NOMO-1 treated with DMSO at 0.1 percent for 48 hours (cell line): Measurements from ENCODE around the gene SMARCA5.
A peak's percentile ranks its signal among the peaks of the same experiment; 100 is the strongest.

Experiments
- DNase-seq: peaks from one replicate; lab custom pipeline; 2025; ENCODE audit not compliant: unreplicated experiment; lab: John Stamatoyannopoulos, UW

SMARCA5 gene

DNA sequence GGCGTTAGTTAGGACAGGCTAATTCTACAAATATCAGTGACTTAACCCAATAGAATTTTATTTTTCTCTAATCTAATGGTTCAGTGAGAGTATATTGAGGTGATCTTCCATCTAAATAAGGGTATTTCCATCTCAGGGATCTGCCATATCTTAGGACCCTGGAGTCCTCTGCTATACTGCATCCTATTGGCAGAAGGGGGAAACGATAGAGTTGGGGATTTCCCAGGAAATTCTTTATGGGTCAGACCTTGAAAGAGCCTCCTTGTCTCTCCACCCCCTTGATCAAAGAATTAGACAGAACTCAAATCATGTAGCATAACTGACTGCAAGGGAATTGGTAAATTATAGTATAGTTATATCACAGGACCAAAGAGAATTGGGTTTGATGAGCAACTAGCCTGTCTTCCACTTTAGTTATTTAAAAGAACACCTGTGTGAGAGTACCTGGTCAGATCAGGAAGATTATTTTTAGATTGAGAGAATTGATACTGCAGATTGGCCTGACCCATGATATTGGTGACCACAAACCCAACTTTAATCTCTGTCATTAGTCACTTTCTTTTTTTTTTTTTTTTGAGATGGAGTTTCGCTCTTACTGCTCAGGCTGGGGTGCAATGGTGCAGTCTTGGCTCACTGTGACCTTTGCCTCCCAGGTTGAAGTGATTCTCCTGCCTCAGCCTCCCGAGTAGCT lies 25.6 kb downstream of the SMARCA5 start:
- DNase-seq, result no peak

DNA sequence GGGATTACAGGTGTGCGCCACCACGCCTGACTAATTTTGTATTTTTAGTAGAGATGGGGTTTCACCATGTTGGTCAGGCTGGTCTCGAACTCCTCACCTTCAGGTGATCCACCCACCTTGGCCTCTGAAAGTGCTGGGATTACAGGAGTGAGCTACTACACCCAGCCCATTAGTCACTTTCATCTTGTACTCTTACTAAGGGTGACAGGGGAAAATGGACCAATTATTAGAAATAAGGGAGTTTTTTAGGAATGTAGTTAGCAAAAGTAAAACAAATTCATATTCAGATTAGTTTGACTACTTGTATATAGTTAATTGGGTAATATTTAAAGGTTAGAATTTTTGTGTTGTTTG lies 26.1 kb downstream of the SMARCA5 start:
- no peak for DNase-seq

DNA sequence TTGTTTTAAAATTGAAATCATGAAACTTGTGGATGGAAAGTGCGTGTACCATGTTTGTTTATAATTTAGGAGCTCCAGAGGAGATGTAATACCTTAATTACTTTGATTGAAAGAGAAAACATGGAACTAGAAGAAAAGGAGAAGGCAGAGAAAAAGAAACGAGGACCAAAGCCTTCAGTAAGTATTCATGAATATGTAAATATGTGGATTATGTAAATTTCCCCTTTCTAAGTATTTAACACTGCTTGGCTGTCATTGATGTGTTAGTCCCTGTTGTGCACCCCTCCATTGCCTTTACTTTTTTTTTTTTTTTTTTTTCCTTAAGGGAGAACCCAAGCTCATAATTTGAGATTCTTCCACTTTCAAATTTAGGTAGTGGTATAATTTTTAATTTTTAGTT lies 36.4 kb downstream of the SMARCA5 start:
- DNase-seq, result no peak

DNA sequence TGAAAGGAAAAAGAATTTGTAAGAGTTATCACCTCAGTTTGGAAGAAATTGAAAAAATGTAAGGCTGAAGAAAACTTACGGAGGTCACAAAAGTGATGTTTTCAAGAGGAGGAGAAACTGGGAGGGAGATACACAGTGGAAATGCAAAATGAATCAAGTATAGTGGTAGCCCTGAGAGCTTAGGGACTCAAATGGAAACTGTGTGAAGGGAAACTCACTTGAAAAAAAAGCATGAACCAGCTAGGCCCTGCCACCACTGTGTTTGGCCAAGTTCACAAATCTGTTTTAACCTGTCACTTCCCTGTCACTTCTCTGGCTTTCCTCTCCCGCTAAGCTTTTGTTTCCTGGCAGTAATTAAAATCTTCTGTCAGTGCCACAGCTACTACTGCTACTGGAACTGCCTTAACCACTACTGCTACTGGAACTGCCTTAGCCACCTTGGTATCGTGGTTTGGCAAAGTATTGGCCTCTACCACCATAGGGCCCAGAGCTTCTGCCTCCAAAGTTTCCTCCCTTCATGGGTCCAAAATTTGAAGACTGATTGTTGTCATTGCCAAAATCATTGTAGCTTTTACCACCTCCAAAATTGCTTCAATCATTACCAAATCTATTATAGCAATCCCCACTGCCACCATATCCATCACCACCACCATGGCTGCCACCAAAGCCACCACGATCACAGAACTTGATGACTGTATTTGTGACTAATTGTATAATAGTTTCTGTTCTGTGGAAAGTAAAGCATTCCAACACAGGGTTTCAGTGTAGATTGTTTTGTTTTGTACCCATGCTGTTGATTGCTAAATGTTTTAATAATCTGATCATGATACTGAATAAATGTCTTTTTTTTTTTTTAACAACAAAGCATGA lies 41.5 kb downstream of the SMARCA5 start:
- DNase-seq, result no peak

DNA sequence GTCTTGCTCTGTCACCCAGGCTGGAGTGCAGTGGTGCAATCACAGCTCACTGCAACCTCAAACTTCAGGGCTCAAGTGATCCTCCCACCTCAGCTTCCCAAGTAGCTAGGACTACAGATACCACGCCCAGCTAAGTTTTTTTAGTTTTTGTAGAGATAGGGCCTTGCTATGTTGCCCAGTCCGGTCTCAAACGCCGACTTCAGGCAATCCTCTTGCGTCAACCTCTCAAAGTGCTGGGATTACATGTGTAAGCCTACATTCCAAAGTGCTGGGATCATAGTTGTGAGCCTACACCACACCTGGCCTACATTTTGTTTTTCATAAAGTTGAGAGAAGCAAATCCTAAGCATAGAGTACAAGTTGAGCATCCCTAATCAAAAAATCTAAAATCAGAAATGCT lies 42.2 kb downstream of the SMARCA5 start:
- no peak for DNase-seq

DNA sequence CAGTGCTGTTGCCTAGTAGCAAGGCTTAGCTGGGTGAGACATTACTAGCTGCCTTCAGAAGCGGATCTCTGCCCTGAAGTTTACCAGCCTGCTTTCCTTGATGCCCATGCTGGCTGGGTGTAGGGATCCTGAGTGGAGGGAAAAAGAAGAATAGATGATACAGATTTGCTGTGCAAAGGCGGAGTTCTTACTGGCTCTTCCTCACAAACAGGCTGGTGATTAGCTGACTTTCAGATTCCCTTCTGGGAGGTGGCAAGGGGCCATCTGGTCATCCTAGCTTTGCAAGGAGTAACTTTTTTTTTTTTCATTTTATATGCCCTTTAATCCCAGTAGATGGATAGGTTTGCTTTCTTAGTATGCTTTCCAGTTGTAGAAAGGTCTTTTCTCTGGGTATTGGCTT lies 44.8 kb downstream of the SMARCA5 start:
- no peak for DNase-seq

DNA sequence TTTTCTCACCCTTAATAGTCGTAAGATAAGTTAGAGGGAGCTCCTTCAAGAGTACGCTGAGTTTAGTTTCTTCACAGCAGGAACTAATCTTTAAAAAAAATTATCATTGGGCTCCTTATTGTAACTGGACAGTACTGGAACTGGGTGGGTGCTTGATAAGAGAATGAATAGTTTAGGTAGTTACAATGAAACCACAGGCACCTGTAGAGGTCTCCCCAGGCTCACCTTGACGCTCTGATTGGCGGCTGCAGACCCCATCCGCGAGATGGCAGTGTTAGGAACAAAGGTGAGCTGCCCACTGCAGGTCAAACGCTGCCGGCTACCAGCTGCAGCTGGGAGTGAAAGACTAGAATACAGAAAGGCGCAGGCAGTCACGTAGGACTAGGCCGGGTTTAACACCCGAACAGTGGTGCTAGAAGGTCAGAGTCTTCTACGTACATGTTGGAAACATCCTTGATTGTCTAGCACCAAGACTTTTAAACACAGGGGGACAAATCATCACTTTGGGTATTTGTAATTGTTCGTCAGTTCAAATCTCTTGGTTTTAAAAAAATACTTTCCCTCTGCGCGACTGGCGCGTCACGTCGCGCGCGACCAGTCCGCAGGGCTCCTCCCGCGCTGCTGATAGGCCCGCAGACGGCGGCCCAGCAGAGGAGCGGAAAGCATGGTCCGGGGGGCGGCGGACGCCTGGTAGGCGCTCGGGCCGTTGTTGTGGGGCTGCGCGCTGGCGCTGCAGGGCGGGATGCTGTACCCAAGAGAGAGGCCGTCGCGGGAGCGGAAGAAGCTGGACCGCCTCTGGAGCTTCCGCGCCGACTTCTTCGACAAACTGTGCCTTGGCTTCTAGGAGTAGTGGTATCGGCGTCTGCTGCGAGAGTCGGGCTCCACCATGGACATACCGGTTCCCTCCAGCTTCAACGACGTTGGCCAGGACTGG lies 45.6 kb downstream of the SMARCA5 start:
- DNase-seq, result peak; percentile 44

DNA sequence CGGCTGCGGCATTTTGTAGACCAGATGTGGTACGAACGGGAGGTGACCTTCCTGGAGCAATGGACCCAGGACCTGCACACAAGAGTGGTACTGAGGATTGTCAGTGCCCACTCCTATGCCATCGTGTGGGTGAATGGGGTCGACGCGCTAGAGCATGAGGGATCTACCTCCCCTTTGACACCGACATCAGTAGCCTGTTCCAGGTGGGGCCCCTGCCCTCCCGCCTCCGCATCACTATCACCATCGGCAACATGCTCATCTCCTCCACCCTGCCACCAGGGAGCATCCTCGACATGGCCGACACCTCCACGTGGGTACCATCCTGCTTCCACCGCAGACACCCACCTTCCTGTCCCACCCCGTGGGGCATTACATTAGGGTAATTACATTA lies 46.2 kb downstream of the SMARCA5 start:
- DNase-seq, result no peak

DNA sequence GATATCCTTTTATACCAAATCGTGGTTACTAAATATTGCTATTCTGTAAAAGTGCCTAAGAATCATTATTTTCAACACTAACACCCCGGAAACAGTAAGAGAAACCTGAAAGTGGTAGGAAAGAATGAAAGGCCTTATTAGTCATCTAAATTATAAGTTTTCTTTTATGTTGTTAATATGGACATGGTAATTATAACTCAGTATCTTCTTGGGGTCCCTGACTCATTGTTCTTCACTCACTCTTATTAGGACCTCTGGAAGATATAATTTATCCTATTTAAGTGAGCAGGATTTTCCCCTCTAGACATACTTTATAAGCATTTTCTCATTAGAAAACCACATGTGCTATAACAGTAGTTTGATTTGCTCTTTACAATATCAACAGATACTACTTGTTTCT lies 51.0 kb downstream of the SMARCA5 start:
- no peak for DNase-seq

DNA sequence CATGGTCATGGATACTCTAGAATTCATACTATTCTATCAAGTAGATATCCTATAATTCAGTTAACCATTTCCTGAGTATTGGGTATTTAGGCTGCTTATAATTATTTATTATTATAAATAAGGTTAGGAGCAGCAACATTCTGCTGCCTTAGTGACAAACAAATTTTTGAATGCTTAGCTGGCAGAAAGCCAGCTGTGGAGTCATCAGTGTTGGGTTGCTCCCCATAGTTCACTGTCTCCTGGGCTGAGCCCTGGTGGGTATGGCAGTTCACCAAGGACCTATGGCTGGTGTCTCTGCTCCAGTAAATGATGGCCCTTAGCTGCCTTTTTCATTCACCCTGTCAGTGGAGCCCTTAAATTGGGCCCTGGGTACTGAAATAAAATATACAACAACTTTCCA lies 61.8 kb downstream of the SMARCA5 start:
- no peak for DNase-seq

DNA sequence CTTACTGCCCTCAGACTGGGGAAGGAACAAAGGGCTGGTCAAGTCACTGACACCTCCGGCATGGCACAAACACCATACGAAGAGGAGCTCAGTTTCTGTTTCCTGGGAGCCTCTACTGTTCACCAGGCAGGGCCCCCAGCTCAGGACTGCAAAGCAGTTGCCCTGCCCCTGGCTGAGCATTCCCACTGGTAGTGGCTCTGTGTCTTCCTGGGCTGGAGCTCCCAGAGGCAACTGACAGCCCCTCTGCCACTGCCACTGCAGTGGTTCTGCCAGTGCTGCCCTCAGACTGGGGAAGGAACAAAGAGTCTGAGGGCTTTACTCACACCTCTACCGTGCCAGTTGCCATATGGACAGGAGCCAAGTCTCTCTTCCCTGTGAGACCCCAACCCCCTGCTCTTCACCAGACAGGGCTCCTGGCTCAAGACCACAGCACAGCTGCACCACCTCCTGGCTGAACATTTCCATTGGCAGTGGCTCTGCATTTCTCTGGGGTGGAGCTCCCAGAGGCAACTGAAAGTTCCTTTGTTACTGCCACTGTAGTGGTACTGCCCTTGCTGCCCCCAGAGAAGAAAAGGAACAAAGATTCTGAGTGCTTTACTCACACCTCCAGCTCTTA lies 67.9 kb downstream of the SMARCA5 start:
- no peak for DNase-seq

DNA sequence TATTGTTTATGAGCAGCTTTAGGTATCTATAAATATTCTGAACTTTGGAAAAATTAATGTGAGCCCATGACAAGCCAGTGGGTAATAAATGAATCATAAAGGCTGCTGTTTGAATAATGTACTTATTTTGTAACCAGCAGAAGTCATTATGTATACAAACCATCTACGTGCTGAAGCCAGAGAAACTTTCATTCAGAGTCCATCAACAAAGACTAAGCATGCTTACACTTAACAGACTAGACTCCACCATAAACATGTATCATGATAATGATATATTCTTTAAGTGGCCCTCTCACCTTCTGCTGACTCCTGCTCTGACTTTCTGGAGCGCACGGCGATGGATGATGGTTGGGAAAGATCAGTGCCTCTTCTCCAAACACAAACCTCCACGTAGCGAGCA lies 72.0 kb downstream of the SMARCA5 start:
- DNase-seq, result no peak

DNA sequence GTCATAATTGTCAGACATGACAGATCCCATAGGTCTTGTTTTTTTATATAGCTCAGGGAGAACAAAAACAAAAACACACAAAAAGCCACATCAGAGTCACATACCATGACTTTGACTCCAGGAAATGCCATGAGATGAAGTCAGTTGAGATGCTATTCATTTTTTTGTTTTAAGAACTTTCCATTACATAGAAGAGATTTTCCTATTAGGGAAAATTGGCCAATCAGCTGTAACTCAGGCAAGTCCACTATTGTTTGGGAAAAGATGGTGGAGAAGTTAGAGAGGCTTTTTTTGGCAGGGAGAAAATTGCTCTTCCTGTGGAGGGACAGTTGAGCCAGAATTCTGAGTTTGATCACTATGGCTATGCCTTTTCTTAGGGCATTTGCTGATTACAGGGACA lies 72.6 kb downstream of the SMARCA5 start:
- no peak for DNase-seq

DNA sequence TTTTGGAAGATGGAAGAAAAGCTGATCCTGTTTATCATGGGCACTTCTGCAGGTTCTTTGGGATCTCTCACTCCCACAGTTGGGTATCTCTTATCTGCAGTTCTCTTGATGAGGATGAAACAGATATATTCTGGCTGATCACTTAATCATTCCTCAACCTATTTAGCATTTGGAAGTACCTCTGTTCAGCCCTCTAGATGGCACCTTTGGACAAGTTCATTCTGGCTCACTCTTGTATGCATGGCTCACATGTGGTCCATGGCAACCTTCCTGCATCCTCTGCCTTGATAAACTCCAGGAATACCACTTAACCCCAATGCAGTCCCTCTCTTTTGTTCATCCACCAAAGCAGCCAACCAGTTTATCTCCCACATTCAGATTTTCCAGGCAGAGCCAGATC lies 74.2 kb downstream of the SMARCA5 start:
- DNase-seq, result no peak

DNA sequence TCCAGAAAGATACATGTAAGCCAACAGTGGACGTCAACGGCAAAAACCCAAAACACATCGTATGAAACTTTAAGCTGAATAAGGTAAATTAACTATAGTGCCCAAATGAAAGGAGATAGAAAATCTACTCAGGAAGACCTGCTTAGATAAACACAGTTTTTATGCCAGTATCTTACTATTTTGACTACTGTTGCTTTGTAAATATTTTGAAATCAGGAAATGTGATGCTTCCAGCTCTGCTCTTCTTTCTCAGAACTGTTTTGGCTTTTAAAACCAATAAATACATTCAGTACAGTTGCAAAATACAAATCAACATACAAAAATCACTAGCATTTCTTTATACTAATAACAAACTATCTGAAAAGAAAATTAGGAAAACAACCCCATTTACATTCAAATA lies 83.8 kb downstream of the SMARCA5 start:
- no peak for DNase-seq

DNA sequence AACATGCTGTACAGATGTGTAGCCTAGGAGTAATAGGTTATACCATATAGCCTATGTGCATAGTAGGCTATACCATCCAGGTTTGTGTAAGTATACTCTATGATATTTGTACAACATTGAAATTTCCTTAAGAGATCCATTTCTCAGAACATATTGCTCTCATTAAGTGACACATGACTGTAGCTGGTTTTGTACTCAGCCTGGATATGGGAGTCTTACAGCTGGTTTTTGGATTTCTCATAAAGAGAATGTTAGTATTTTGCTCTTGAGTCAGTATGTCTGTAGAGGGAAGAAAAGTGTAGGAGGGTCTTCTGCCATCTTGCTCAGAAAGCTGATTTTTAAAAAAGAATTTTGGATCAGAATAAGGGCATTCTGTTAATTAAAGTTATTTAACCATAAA lies 85.3 kb downstream of the SMARCA5 start:
- no peak for DNase-seq

DNA sequence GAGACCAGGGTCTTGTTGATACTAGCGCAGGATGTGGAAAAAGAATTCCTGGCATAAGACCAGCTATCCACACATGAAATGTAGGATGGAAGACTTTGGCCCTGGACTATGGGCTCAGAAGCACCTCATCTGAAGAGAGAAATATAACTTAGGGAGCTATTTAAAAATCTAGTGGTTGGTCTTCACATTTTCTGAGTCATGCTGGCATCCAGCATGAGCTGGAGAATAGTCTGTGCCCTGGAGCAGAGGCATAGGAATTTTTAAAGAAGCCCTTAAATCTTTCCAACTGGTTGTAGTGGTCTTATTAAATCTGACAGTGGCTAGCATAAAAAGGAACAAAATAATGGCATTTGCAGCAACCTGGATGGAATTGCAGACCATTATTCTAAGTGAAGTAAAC lies 86.3 kb downstream of the SMARCA5 start:
- DNase-seq, result no peak

DNA sequence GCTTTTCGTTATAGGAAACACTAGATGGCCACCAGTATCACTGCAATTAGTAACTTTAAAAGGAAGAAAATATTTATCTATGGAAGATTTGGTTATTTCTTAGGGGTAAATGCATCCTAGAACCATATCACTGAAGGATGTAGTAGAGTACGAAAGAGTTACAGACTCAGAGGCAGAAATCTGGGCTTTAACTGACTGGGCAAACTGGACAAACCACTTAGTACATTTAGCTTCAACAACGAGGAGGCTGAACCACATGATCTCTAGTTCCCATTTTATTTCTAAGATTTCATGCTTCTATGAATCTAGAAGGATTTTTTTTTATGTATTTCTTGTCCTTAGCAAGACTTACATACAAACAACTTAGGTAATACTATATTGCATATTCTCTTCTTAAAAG lies 93.0 kb downstream of the SMARCA5 start:
- DNase-seq, result no peak
